HepG2 (cell line): ENCODE data around the gene ATXN1L. TPM values are rescaled to one million over a fixed set of nuclear protein-coding genes. Genes with fewer than 3 reads are reported as not detected.

Experiments
- ETV5 ChIP-seq: IDR thresholded peaks from 2 replicates; pipeline ENCODE4 v1.6.1; 2018; ENCODE audit warnings: missing biosample characterization, missing genetic modification reagents, inconsistent platforms, borderline replicate concordance
- HNRNPL ChIP-seq: fragments of 200-400 bp; formaldehyde crosslinking; IDR thresholded peaks from 2 replicates; pipeline ENCODE4 v1.6.1; 2017; ENCODE audit warnings: mild to moderate bottlenecking, low read depth, low read length
- KDM5B ChIP-seq: sonication (generic); formaldehyde crosslinking; IDR thresholded peaks from 2 replicates; pipeline ENCODE4 v1.4.0; 2020; ENCODE audit warnings: missing genetic modification reagents, mild to moderate bottlenecking, borderline replicate concordance
- NFE2L1 ChIP-seq: sonication (generic); formaldehyde crosslinking; IDR thresholded peaks from 2 replicates; pipeline ENCODE4 v1.4.0; 2020; ENCODE audit warnings: missing genetic modification reagents, mild to moderate bottlenecking, borderline replicate concordance
- PRMT3 ChIP-seq: sonication (generic); formaldehyde crosslinking; IDR thresholded peaks from 2 replicates; pipeline ENCODE4 v1.8.1; 2022; ENCODE audit warnings: low read depth, mild to moderate bottlenecking, moderate library complexity, missing genetic modification reagents, borderline replicate concordance
- RARA ChIP-seq: IDR thresholded peaks from 2 replicates; pipeline ENCODE4 v1.6.1; 2016; ENCODE audit warnings: missing genetic modification reagents, missing compliant biosample characterization
- SCMH1 ChIP-seq: sonication (generic); formaldehyde crosslinking; IDR thresholded peaks from 2 replicates; pipeline ENCODE4 v1.9.0; 2021; ENCODE audit warnings: missing genetic modification reagents, mild to moderate bottlenecking, borderline replicate concordance
- TBP ChIP-seq: sonication (generic); formaldehyde crosslinking; IDR thresholded peaks from 2 replicates; pipeline ENCODE4 v1.5.0; 2020; ENCODE audit warnings: missing genetic modification reagents
- THYN1 ChIP-seq: sonication (generic); formaldehyde crosslinking; IDR thresholded peaks from 2 replicates; pipeline ENCODE4 v1.8.1; 2023; ENCODE audit warnings: low read depth, mild to moderate bottlenecking, moderate library complexity, missing genetic modification reagents, borderline replicate concordance
- ZBTB25 ChIP-seq: IDR thresholded peaks from 2 replicates; pipeline ENCODE4 v1.6.1; 2018; ENCODE audit warnings: missing genetic modification reagents
- ZNF264 ChIP-seq: sonication (generic); formaldehyde crosslinking; IDR thresholded peaks from 2 replicates; pipeline ENCODE4 v1.4.0; 2020; ENCODE audit warnings: missing genetic modification reagents
- ZNF512B ChIP-seq: sonication (generic); formaldehyde crosslinking; IDR thresholded peaks from 2 replicates; pipeline ENCODE4 v1.5.1; 2020; ENCODE audit warnings: missing genetic modification reagents, mild to moderate bottlenecking, borderline replicate concordance
- polyA plus RNA-seq, 8 experiments: library from polyadenylated mRNA; depleted of rRNA in 3 of 8; stranded (reverse) in 7 of 8; unstranded in 1 of 8; fragments of >200 nt; fragmentation: Illumina TruSeq in 4 of 8; extraction: Trizol in 4 of 8; gene quantifications; 2 replicates each; pipeline versions ENCODE4 v1.2.1 to v1.2.3, GENCODE V29; 2011 to 2016; ENCODE audit warnings: low read depth in 4 of 8, missing spikeins in 1 of 8, mixed read lengths in 1 of 8; ENCODE audit not compliant: insufficient read depth in 1 of 8
- total RNA-seq, 5 experiments: library from RNA; depleted of rRNA; stranded (reverse); fragments of >200 nt; fragmentation: Illumina TruSeq; extraction: Trizol; gene quantifications; 2 replicates each; pipeline ENCODE4 v1.2.3, GENCODE V29; 2016; ENCODE audit warnings: low read depth in 1 of 5
- TF ChIP-seq, protein P1 (sequence below): sonication (generic); formaldehyde crosslinking; IDR thresholded peaks from 2 replicates; pipeline ENCODE4 v1.4.0; 2020; ENCODE audit warnings: mild to moderate bottlenecking, missing genetic modification reagents, borderline replicate concordance
- TF ChIP-seq, protein P2 (sequence below): fragments of 450-650 bp; IDR thresholded peaks from 2 replicates; pipeline ENCODE4 v1.6.1; 2017; ENCODE audit warnings: mild to moderate bottlenecking

Gene ATXN1L
- total and polyA plus RNA-seq, 2 of the 13 experiments (the other 11 are each of a cell fraction or from before 2014, with no cell fraction given) = 20.0 to 22.4 TPM

- TF ChIP-seq, protein P1, sequence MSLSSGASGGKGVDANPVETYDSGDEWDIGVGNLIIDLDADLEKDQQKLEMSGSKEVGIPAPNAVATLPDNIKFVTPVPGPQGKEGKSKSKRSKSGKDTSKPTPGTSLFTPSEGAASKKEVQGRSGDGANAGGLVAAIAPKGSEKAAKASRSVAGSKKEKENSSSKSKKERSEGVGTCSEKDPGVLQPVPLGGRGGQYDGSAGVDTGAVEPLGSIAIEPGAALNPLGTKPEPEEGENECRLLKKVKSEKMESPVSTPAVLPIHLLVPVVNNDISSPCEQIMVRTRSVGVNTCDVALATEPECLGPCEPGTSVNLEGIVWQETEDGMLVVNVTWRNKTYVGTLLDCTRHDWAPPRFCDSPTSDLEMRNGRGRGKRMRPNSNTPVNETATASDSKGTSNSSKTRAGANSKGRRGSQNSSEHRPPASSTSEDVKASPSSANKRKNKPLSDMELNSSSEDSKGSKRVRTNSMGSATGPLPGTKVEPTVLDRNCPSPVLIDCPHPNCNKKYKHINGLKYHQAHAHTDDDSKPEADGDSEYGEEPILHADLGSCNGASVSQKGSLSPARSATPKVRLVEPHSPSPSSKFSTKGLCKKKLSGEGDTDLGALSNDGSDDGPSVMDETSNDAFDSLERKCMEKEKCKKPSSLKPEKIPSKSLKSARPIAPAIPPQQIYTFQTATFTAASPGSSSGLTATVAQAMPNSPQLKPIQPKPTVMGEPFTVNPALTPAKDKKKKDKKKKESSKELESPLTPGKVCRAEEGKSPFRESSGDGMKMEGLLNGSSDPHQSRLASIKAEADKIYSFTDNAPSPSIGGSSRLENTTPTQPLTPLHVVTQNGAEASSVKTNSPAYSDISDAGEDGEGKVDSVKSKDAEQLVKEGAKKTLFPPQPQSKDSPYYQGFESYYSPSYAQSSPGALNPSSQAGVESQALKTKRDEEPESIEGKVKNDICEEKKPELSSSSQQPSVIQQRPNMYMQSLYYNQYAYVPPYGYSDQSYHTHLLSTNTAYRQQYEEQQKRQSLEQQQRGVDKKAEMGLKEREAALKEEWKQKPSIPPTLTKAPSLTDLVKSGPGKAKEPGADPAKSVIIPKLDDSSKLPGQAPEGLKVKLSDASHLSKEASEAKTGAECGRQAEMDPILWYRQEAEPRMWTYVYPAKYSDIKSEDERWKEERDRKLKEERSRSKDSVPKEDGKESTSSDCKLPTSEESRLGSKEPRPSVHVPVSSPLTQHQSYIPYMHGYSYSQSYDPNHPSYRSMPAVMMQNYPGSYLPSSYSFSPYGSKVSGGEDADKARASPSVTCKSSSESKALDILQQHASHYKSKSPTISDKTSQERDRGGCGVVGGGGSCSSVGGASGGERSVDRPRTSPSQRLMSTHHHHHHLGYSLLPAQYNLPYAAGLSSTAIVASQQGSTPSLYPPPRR (CRISPR knock-in tag) = peak; percentile 87
- peak; percentile 95; the same call in 1 of the 2 replicates for TF ChIP-seq ZNF264 (CRISPR knock-in tag)
- TF ChIP-seq ETV5 (CRISPR knock-in tag) = peak; percentile 86
- peak; percentile 72; the same call in 1 of the 2 replicates for TF ChIP-seq THYN1
- TF ChIP-seq NFE2L1 (CRISPR knock-in tag) = no peak
- peak; percentile 91 for TF ChIP-seq RARA (CRISPR knock-in tag)
- TF ChIP-seq, protein P2, sequence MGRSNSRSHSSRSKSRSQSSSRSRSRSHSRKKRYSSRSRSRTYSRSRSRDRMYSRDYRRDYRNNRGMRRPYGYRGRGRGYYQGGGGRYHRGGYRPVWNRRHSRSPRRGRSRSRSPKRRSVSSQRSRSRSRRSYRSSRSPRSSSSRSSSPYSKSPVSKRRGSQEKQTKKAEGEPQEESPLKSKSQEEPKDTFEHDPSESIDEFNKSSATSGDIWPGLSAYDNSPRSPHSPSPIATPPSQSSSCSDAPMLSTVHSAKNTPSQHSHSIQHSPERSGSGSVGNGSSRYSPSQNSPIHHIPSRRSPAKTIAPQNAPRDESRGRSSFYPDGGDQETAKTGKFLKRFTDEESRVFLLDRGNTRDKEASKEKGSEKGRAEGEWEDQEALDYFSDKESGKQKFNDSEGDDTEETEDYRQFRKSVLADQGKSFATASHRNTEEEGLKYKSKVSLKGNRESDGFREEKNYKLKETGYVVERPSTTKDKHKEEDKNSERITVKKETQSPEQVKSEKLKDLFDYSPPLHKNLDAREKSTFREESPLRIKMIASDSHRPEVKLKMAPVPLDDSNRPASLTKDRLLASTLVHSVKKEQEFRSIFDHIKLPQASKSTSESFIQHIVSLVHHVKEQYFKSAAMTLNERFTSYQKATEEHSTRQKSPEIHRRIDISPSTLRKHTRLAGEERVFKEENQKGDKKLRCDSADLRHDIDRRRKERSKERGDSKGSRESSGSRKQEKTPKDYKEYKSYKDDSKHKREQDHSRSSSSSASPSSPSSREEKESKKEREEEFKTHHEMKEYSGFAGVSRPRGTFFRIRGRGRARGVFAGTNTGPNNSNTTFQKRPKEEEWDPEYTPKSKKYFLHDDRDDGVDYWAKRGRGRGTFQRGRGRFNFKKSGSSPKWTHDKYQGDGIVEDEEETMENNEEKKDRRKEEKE = no peak
- no peak for TF ChIP-seq SCMH1
- TF ChIP-seq ZBTB25 = peak; percentile 98
- TF ChIP-seq PRMT3 (CRISPR knock-in tag) = 0 out of 2 replicates have a peak, but pooled peaks have one; percentile 74
- TF ChIP-seq TBP (CRISPR knock-in tag) = peak; percentile 85; the same call in 1 of the 2 replicates
- TF ChIP-seq KDM5B (CRISPR knock-in tag) = peak; percentile 78; the same call in 1 of the 2 replicates
- TF ChIP-seq HNRNPL = peak; percentile 90
- TF ChIP-seq ZNF512B = no peak
Measured at GRCh38 chr16:71894921-71895678, 49.3 kb downstream of the ATXN1L start, which contains the start of gene IST1 (continued).
